H1 (cell line): ENCODE results near the gene PABPC1L. TPM values are rescaled to one million over a fixed set of nuclear protein-coding genes. Genes with fewer than 3 reads are reported as not detected.

Source experiments
- CTCF ChIA-PET: fragments of 300-600 bp; sonication (Branson Sonifier 250); formaldehyde crosslinking; loops from one replicate; lab custom pipeline; 2021; ENCODE audit not compliant: partially characterized antibody; lab: Charles Lee
- POLR2A ChIA-PET: fragments of 300-600 bp; sonication (Branson Sonifier 250); formaldehyde crosslinking; loops from one replicate; lab custom pipeline; 2021; ENCODE audit warnings: inconsistent platforms; ENCODE audit not compliant: partially characterized antibody; lab: Charles Lee
- DNase-seq, 2 experiments: peaks; one replicate each; pipeline versions ENCODE4 v3.0.0 to v3.0.0-alpha.2; 2010 to 2022; ENCODE audit warnings: low spot score in 2 of 2, low read depth in 1 of 2, mixed read lengths in 1 of 2
- FAIRE-seq: peaks from 2 replicates; lab custom pipeline; 2011; peaks lifted over from hg19 to GRCh38; lab: Jason Lieb, UNC
- H2AFZ ChIP-seq: 2 replicates; pipeline ENCODE4 v1.8.1; 2012; ENCODE audit warnings: low read length, inconsistent platforms
- H2AK5ac ChIP-seq: 2 replicates; pipeline ENCODE4 v1.6.1; 2013; ENCODE audit warnings: low read depth, low read length
- H2BK120ac ChIP-seq: replicated peaks from 2 replicates; pipeline ENCODE3; 2013; ENCODE audit warnings: low read depth, low read length, inconsistent platforms
- H2BK12ac ChIP-seq: 2 replicates; pipeline ENCODE4 v1.6.1; 2013; ENCODE audit warnings: low read depth, low read length
- H2BK15ac ChIP-seq: 2 replicates; pipeline ENCODE4 v1.6.1; 2013; ENCODE audit warnings: low read length
- H2BK20ac ChIP-seq: 2 replicates; pipeline ENCODE4 v1.6.1; 2013; ENCODE audit warnings: low read length
- H2BK5ac ChIP-seq: 2 replicates; pipeline ENCODE4 v1.6.1; 2013; ENCODE audit warnings: low read depth, low read length
- H3K14ac ChIP-seq: 2 replicates; pipeline ENCODE4 v1.6.1; 2013; ENCODE audit warnings: inconsistent platforms; ENCODE audit not compliant: insufficient read length
- H3K18ac ChIP-seq: 2 replicates; pipeline ENCODE4 v1.6.1; 2013; ENCODE audit warnings: low read length; ENCODE audit errors: extremely low read depth
- H3K23ac ChIP-seq: 2 replicates; pipeline ENCODE4 v1.6.1; 2013; ENCODE audit warnings: inconsistent platforms; ENCODE audit not compliant: insufficient read length
- H3K23me2 ChIP-seq: 2 replicates; pipeline ENCODE4 v1.6.1; 2013; ENCODE audit warnings: low read depth, low read length
- H3K27ac ChIP-seq: 2 replicates; pipeline ENCODE4 v1.6.1; 2011; ENCODE audit warnings: low read depth, low read length, inconsistent platforms
- H3K27me3 ChIP-seq, 4 experiments: replicated peaks in 1 of 4; 1 replicate in 1 of 4; 2 replicates in 3 of 4; pipeline versions ENCODE4 v1.6.1 to v1.8.1; 2011 to 2013; ENCODE audit warnings: low read length in 3 of 4, mild to moderate bottlenecking in 3 of 4, inconsistent platforms in 2 of 4, mixed read lengths in 2 of 4, moderate library complexity in 1 of 4; ENCODE audit not compliant: control insufficient read depth in 3 of 4, insufficient read depth in 3 of 4; ENCODE audit errors: extremely low read depth in 1 of 4
- H3K36me3 ChIP-seq, 4 experiments: 2 replicates each; pipeline versions ENCODE4 v1.6.1 to v1.8.1; 2011 to 2013; ENCODE audit warnings: mild to moderate bottlenecking in 4 of 4, low read length in 3 of 4, moderate library complexity in 2 of 4, control low read depth in 1 of 4, inconsistent platforms in 1 of 4; ENCODE audit not compliant: insufficient read depth in 4 of 4, control insufficient read depth in 2 of 4
- H3K4ac ChIP-seq: replicated peaks from 2 replicates; pipeline ENCODE3; 2013; ENCODE audit warnings: low read length, low read depth, mixed read lengths, inconsistent platforms; ENCODE audit not compliant: insufficient read length
- H3K4me1 ChIP-seq, 4 experiments: replicated peaks in 1 of 4; 1 replicate in 1 of 4; 2 replicates in 3 of 4; pipeline versions ENCODE4 v1.6.1 to v1.8.1; 2011 to 2013; ENCODE audit warnings: low read length in 3 of 4, inconsistent platforms in 2 of 4, mixed read lengths in 1 of 4; ENCODE audit not compliant: insufficient read depth in 4 of 4, control insufficient read depth in 3 of 4
- H3K4me2 ChIP-seq, 2 experiments: 2 replicates each; pipeline versions ENCODE4 v1.6.1 to v1.8.1; 2011 to 2013; ENCODE audit warnings: low read depth in 2 of 2, low read length in 2 of 2, control low read depth in 1 of 2, inconsistent platforms in 1 of 2, mild to moderate bottlenecking in 1 of 2; ENCODE audit not compliant: insufficient read depth in 1 of 2
- H3K4me3 ChIP-seq, 4 experiments: fragments of 200-600, 300-600 bp in 1 of 4; sonication (generic), shearing (Covaris generic), sonication (Bioruptor Twin) in 1 of 4; 2 replicates each; pipeline versions ENCODE4 v1.5.1 to v1.8.1; 2011 to 2016; ENCODE audit warnings: low read length in 4 of 4, low read depth in 3 of 4, control low read depth in 2 of 4, inconsistent platforms in 2 of 4, mild to moderate bottlenecking in 2 of 4, mixed read lengths in 1 of 4, moderate library complexity in 1 of 4; ENCODE audit not compliant: insufficient read depth in 2 of 4; ENCODE audit errors: extremely low read depth in 1 of 4
- H3K56ac ChIP-seq: replicated peaks from 2 replicates; pipeline ENCODE3; 2013; ENCODE audit warnings: low read depth, mild to moderate bottlenecking, mixed read lengths, low read length, inconsistent platforms; ENCODE audit not compliant: insufficient read length
- H3K79me1 ChIP-seq: 2 replicates; pipeline ENCODE4 v1.6.1; 2013; ENCODE audit warnings: low read depth, low read length, control low read depth
- H3K79me2 ChIP-seq, 2 experiments: 2 replicates each; pipeline versions ENCODE4 v1.6.1 to v1.8.1; 2012 to 2013; ENCODE audit warnings: low read length in 2 of 2, mild to moderate bottlenecking in 2 of 2, inconsistent platforms in 1 of 2; ENCODE audit not compliant: insufficient read depth in 2 of 2, control insufficient read depth in 1 of 2
- H3K9ac ChIP-seq, 4 experiments: replicated peaks in 1 of 4; 1 replicate in 1 of 4; 2 replicates in 3 of 4; pipeline versions ENCODE4 v1.6.1 to v1.8.1; 2011 to 2013; ENCODE audit warnings: low read depth in 3 of 4, low read length in 3 of 4, control low read depth in 2 of 4, mild to moderate bottlenecking in 2 of 4, moderate library complexity in 2 of 4, inconsistent platforms in 1 of 4; ENCODE audit errors: extremely low read depth in 1 of 4
- H3K9me3 ChIP-seq, 2 experiments: 2 replicates each; pipeline versions ENCODE4 v1.6.1 to v1.8.1; 2012 to 2013; ENCODE audit warnings: mild to moderate bottlenecking in 2 of 2, moderate library complexity in 2 of 2, control low read depth in 1 of 2, inconsistent platforms in 1 of 2, low read depth in 1 of 2, low read length in 1 of 2, mixed read lengths in 1 of 2; ENCODE audit not compliant: insufficient read depth in 2 of 2
- H4K20me1 ChIP-seq, 2 experiments: replicated peaks in 1 of 2; 2 replicates each; pipeline versions ENCODE3 to v1.8.1; 2011 to 2013; ENCODE audit warnings: inconsistent platforms in 2 of 2, low read length in 2 of 2, mild to moderate bottlenecking in 1 of 2; ENCODE audit not compliant: insufficient read depth in 2 of 2, control insufficient read depth in 1 of 2
- H4K5ac ChIP-seq: 2 replicates; pipeline ENCODE4 v1.6.1; 2013; ENCODE audit warnings: low read length, low read depth, mixed read lengths, inconsistent platforms; ENCODE audit not compliant: insufficient read length
- H4K8ac ChIP-seq: 2 replicates; pipeline ENCODE4 v1.8.0; 2013; ENCODE audit warnings: mild to moderate bottlenecking, moderate library complexity, low read length, inconsistent platforms; ENCODE audit not compliant: insufficient read depth; ENCODE audit errors: extremely low read depth
- H4K91ac ChIP-seq: replicated peaks from 2 replicates; pipeline ENCODE3; 2013; ENCODE audit warnings: low read length, mixed read lengths, inconsistent platforms; ENCODE audit not compliant: insufficient read length
- CHD2 ChIP-seq: IDR thresholded peaks from 2 replicates; pipeline ENCODE4 v1.6.1; 2012; ENCODE audit warnings: low read length, improper control_type of control experiment
- CREB1 ChIP-seq: IDR thresholded peaks from 2 replicates; pipeline ENCODE4 v1.6.1; 2012; ENCODE audit warnings: inconsistent platforms
- HDAC6 ChIP-seq: IDR thresholded peaks from one replicate; pipeline ENCODE4 v1.7.1; 2012; ENCODE audit warnings: low read depth, mild to moderate bottlenecking, inconsistent platforms, low read length, moderate library complexity
- JUND ChIP-seq: IDR thresholded peaks from 2 replicates; pipeline ENCODE4 v1.6.1; 2011; ENCODE audit warnings: mild to moderate bottlenecking, improper control_type of control experiment, low read length
- KDM4A ChIP-seq: IDR thresholded peaks from one replicate; pipeline ENCODE4 v1.7.1; 2012; ENCODE audit warnings: low read depth, mild to moderate bottlenecking, moderate library complexity, low read length, inconsistent platforms; ENCODE audit not compliant: severe bottlenecking
- MAFK ChIP-seq: IDR thresholded peaks from 2 replicates; pipeline ENCODE4 v1.6.1; 2012; ENCODE audit warnings: low read depth, mild to moderate bottlenecking, improper control_type of control experiment, low read length
- PHF8 ChIP-seq: fragments of 200-600 bp; sonication (generic); conservative IDR thresholded peaks from 2 replicates; pipeline ENCODE4 v1.7.1; 2012; ENCODE audit warnings: low read depth, mild to moderate bottlenecking, inconsistent platforms, low read length, moderate library complexity
- POU5F1 ChIP-seq: IDR thresholded peaks from 2 replicates; pipeline ENCODE4 v1.6.1; 2011; ENCODE audit warnings: low read depth, mild to moderate bottlenecking, low read length, moderate library complexity
- RBBP5 ChIP-seq: IDR thresholded peaks from 2 replicates; pipeline ENCODE4 v1.7.1; 2012; ENCODE audit warnings: low read depth, mild to moderate bottlenecking, inconsistent platforms, low read length, moderate library complexity, borderline replicate concordance
- TBP ChIP-seq: IDR thresholded peaks from 2 replicates; pipeline ENCODE4 v1.6.1; 2011; ENCODE audit warnings: low read depth, low read length, improper control_type of control experiment
- TEAD4 ChIP-seq: IDR thresholded peaks from 2 replicates; pipeline ENCODE4 v1.6.1; 2012; ENCODE audit warnings: low read depth, low read length, inconsistent platforms, mixed read lengths
- WGBS, 2 experiments: shearing (Covaris generic) in 1 of 2; methylation state at CpG; one replicate each; pipeline versions ENCODE4 v1.1.6 to v1.1.7; 2013 to 2015; ENCODE audit warnings: low lambda C conversion rate in 2 of 2, mixed read lengths in 2 of 2, inconsistent platforms in 1 of 2, low coverage in 1 of 2, missing lambda C conversion rate in 1 of 2; ENCODE audit not compliant: insufficient replicate concordance in 2 of 2, insufficient coverage in 1 of 2, insufficient read length in 1 of 2; ENCODE audit errors: extremely low coverage in 1 of 2, missing lambda C conversion rate in 1 of 2; 5-methylcytosine and 5-hydroxymethylcytosine counted together
- polyA plus RNA-seq, 7 experiments: library from polyadenylated mRNA; depleted of rRNA in 3 of 7; stranded (reverse) in 5 of 7; unstranded in 2 of 7; fragments of >200 nt in 5 of 7; fragments of 200-250 nt in 2 of 7; gene quantifications; 1 replicate in 5 of 7; 2 replicates in 1 of 7; 4 replicates in 1 of 7; pipeline versions ENCODE4 v1.2.1 to v1.2.3, GENCODE V29; 2011 to 2013; ENCODE audit warnings: missing spikeins in 2 of 7, mixed read lengths in 2 of 7
- total RNA-seq: library from RNA; stranded (reverse); fragmentation: NEBNext Ultra II Directional; extraction: Animal tissue kit (Norgen Biotek cat#: 25700); gene quantifications from 2 replicates; pipeline ENCODE4 v1.2.1, GENCODE V29; 2021
- TF ChIP-seq, protein P1 (sequence below): IDR thresholded peaks from 2 replicates; pipeline ENCODE4 v1.6.1; 2012; ENCODE audit warnings: low read length, inconsistent platforms

Gene PABPC1L
- total and polyA plus RNA-seq, 2 of the 8 experiments (the other 6 are each of a cell fraction or from before 2014, with no cell fraction given): 61.1 to 108 TPM

DNA sequence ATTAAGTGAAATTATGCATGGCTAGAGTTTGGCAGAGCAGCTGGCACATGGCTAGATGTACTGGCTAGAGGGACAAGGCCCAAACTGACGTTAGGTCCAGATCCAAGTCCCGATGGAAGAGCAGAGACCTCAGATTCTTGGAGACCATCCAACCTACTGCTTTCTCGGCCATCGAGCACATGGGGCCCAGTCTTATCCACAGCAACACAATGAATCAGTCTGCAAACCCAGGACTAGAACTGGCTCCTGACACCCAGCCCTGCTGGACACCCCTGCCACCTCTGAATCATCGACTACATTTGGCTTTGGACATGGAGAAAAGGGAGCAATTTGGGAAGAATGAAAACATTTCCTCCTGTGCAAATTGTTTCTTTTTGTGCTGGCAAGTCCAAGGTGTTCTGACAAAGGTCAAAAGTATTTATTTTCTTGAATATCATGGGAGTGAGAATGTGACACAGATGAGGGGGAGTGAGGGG, 48.3 kb upstream of the PABPC1L start:
- no peak overlapping the region for H2AK5ac ChIP-seq
- no peak overlapping the region for H3K9ac ChIP-seq
- peaks cover 1% of the 10 kb centered on the region; the same call in 1 of the 2 replicates for H3K23me2 ChIP-seq
- no peaks in the 10 kb centered on the region for H4K20me1 ChIP-seq
- H3K36me3 ChIP-seq: no peaks in the 10 kb centered on the region
- no peak overlapping the region for H3K18ac ChIP-seq
- ChIA-PET CTCF (interaction anchor here (0.8 to 4.4 kb wide), 8 partner anchors 8 to 177 kb away, joined by 3 to 43 read pairs (median 4); no protein-coding TSS in a partner anchor), POLR2A (no interaction called here)
- H3K79me1 ChIP-seq: no peaks in the 10 kb centered on the region
- no peak overlapping the region for H4K8ac ChIP-seq
- no peak overlapping the region for H3K27ac ChIP-seq
- H2BK120ac ChIP-seq: no peak overlapping the region
- no peak overlapping the region for H2AFZ ChIP-seq
- FAIRE-seq (no peak), DNase-seq (peak in 1 of 2 experiments; percentile 10)
- TF ChIP-seq POU5F1 (no peak), KDM4A (no peak), CREB1 (no peak), MAFK (no peak), JUND (no peak), TBP (no peak), TEAD4 (no peak), RBBP5 (no peak), CHD2 (no peak), PHF8 (no peak), HDAC6 (no peak)
- TF ChIP-seq, protein P1, sequence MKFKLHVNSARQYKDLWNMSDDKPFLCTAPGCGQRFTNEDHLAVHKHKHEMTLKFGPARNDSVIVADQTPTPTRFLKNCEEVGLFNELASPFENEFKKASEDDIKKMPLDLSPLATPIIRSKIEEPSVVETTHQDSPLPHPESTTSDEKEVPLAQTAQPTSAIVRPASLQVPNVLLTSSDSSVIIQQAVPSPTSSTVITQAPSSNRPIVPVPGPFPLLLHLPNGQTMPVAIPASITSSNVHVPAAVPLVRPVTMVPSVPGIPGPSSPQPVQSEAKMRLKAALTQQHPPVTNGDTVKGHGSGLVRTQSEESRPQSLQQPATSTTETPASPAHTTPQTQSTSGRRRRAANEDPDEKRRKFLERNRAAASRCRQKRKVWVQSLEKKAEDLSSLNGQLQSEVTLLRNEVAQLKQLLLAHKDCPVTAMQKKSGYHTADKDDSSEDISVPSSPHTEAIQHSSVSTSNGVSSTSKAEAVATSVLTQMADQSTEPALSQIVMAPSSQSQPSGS: no peak
- H3K4me2 ChIP-seq: no peak overlapping the region
- H3K4me3 ChIP-seq: no peak overlapping the region
- H2BK15ac ChIP-seq: no peak overlapping the region
- no peak overlapping the region for H3K4ac ChIP-seq
- no peaks in the 10 kb centered on the region for H3K27me3 ChIP-seq
- no peak overlapping the region for H3K14ac ChIP-seq
- no peaks in the 10 kb centered on the region for H3K4me1 ChIP-seq
- H3K23ac ChIP-seq: no peak overlapping the region
- no peak overlapping the region; the same call in 1 of the 2 replicates for H2BK12ac ChIP-seq
- H2BK20ac ChIP-seq: no peak overlapping the region
- 92% methylated on average over 5 of the region's 5 CpGs; no CpG with 5 or more reads in 1 of the 2 experiments for WGBS, 2 experiments
- H4K91ac ChIP-seq: no peak overlapping the region
- H3K9me3 ChIP-seq: no peaks in the 10 kb centered on the region
- H3K56ac ChIP-seq: no peak overlapping the region
- no peak overlapping the region for H4K5ac ChIP-seq
- H2BK5ac ChIP-seq: no peak overlapping the region
- H3K79me2 ChIP-seq: no peaks in the 10 kb centered on the region
